GM20000 (cell line): Measurements from ENCODE around the gene BSPRY.

ENCODE experiments used
- DNase-seq: peaks from one replicate; pipeline ENCODE4 v3.0.0; 2012; ENCODE audit warnings: low spot score
- TF ChIP-seq, protein P1 (sequence below): IDR thresholded peaks from 2 replicates; pipeline ENCODE4 v1.5.1; 2012; ENCODE audit warnings: mild to moderate bottlenecking, control low read depth; ENCODE audit errors: extremely low read depth, missing control alignments

Gene BSPRY

DNA sequence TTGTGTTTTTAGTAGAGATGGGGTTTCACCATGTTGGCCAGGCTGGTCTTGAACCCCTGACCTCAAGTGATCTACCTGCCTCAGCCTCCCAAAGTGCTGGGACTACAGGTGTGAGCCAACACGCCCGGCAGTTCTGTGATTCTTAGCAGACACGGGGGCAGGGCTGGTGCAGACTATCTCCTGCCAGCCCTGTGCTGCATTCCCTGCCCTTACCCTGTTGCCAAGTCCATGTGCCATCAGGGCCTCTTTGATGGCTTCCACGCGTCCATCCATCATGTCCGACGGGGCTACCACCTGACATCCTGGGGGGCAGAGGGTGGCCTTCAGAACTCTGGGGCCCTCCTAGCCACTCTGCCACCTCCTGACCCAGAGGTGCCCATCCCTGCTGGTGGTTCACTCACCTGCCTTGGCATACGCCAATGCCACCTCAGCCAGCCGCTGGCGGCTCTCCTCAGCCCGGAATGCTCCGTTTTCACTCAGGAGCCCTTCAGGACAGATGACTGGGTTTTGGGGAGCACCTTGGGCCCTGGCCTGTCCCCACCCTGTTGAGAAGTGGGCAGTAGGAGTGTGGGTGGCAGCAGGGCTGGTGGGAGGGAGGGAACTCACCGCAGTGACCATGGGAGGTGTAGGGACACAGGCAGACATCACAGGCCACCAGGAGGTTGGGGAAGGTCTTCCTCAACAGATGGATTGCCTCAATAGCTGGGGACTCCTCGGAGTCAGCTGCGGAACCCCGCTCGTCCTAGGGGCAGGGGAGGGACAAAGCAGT lies 41.0 kb downstream of the BSPRY start:
- no peak for DNase-seq
- TF ChIP-seq, protein P1, sequence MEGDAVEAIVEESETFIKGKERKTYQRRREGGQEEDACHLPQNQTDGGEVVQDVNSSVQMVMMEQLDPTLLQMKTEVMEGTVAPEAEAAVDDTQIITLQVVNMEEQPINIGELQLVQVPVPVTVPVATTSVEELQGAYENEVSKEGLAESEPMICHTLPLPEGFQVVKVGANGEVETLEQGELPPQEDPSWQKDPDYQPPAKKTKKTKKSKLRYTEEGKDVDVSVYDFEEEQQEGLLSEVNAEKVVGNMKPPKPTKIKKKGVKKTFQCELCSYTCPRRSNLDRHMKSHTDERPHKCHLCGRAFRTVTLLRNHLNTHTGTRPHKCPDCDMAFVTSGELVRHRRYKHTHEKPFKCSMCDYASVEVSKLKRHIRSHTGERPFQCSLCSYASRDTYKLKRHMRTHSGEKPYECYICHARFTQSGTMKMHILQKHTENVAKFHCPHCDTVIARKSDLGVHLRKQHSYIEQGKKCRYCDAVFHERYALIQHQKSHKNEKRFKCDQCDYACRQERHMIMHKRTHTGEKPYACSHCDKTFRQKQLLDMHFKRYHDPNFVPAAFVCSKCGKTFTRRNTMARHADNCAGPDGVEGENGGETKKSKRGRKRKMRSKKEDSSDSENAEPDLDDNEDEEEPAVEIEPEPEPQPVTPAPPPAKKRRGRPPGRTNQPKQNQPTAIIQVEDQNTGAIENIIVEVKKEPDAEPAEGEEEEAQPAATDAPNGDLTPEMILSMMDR = no peak

DNA sequence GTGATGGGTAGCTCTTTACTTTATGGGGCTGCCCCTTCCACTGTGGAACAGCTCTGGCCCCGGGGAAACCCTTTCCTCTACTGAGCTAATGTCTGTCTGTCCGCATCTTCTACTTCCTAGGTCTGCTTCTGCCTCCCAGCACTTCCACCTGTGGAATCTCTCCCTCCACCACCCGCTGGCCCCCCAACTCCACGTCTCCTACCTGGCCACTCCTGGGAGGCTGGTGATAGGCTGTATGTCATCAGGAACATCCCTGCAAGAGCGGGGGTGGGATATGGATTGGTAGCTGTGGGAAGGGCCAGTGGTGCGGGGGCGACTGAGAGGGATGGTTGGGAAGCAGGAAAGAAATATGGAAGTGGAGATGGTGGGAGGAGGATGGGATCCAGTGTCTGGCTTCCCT lies 42.6 kb downstream of the BSPRY start:
- no peak for DNase-seq
- TF ChIP-seq, protein P1 = no peak

DNA sequence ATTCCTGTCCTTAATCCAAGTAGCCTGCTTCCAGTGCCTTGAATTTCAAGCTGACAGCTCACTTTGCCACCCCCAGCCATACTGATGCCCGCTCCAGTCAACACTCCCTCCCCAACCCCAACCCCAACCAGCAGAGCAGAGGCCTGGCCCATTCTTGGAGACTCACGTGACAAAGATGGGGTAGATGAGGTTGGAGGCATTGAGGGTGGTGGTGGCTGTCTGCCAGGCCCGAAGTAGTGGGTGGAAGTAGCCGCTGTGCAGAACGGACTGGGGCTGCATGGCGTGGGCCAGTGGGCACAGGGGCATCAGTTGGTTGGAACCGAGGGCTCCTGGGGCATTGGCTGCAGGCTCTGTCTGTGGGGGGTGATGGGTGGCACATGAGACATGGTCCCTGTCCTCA lies 43.9 kb downstream of the BSPRY start:
- DNase-seq = no peak
- TF ChIP-seq, protein P1 = no peak

DNA sequence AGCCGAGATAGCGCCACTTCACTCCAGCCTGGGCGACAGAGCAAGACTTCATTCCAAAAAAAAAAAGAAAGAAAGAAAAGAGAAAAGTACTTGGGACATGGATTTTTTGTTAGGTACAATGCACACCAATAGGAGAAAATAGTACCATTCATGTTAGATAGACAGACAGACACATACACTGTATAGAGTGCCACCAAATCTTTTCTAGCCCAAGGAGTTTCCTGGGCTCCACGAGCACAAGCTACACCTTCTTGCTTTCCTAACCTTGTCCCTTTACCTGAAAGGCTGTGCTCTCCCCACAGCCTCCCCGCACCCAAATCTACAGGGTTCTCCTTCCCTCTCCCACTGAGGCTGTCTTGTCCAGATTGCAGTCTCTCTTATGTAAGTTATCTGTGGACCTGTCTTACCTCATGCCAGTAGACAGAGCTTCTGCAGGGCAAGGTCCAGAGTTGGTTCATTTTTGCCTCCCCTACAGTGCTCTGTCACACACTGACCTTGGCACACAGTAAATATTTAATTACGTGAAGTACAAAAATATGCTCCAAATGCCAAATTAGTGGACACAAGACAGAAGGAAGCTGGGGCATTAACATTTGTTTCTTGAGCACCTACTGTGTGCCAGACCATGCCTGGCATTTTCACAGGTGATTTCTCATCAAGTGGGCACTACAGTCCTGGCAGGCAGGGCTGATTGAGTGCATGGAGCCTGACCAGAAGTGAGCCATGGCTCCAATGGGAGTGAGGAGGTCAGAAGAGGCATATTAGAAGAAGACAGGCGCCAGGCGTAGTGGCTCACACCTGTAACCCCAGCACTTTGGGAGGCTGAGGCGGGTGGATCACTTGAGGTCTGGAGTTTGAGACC lies 45.9 kb downstream of the BSPRY start:
- no peak for DNase-seq
- TF ChIP-seq, protein P1 = no peak

DNA sequence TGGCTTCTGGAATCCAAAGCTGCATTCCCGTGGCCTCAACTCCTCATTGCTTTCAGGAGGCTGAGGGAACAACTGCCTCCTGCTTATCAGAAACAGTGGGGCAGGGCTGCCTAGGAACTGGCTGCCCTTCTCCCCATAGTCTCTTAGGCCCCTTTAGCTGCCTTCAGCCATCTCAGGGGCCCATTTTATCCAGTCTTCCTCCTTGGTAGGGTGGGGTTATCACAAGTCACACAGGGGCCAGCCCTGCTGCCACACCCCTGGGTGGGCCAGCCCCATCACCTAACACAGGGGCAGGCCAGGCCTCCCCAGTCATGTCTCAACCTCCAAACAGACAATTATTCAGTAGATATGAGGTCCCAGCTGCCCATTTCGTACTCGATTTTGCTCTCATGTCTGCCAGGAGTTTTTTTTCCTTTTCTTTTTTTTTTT lies 47.9 kb downstream of the BSPRY start:
- TF ChIP-seq, protein P1 = no peak
- no peak for DNase-seq

DNA sequence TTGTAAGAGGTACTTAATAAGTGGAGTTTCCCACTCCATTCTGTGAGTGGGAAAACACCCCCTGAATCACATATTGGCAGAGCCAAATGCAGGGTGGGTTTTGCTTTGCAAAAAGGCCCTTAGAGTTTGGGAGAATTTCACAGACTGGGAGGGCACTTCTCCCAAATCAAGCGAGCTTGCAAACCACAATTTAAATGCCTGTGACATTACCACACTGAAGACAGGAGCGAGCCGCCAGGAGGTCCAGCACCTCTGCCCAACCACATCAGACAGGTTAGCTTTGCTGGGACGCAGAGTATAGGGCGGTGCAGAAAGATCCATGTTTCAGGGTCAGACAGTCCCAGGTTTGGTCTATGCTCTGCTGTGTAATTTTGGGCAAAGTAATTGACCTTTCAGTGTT lies 49.5 kb downstream of the BSPRY start:
- TF ChIP-seq, protein P1 = no peak
- DNase-seq = no peak

DNA sequence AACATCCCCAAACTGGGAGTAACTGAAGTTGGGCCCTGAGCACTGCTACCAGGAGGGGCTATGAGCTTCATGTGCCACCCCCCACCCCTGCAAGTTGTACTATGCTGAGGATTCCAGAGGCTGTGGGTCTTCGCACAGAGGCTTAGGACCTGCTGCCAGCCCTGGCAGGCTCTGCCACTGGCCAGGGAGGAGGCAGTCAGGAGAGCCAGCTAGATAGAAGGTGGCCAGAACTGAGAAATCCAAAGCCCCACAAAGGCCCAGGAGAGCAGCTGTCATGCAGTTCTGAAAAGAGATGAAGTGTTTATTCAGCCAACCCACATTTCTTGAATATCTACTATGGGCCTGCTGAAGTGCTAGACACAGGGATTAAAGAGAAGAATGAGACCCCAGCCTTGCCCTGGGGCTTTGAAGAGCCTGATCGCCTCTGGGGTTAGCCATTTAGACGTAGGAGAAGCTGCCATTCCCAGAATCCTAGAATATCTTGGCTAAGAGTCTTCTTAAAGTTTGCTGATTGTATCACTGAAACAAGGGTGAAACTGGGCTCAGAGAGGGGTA lies 50.4 kb downstream of the BSPRY start:
- no peak for DNase-seq
- TF ChIP-seq, protein P1 = no peak
